Activated T-cell treated with anti-CD3 and anti-CD28 coated beads, Interleukin-2, amount 50 U/mL, for 4 hours (primary cell): ENCODE results near the gene CCDC18. TPM values are rescaled to one million over a fixed set of nuclear protein-coding genes. Genes with fewer than 3 reads are reported as not detected.

Experiments used
- ATAC-seq, 2 donors: fragments of 200-7000 bp; cut with Tn5 transposase; one replicate each; pipeline ENCODE4 v1.10.0; 2021
- DNase-seq: peaks from one replicate; pipeline ENCODE4 v3.0.0-alpha.2; 2020
- H3K27me3 Mint-ChIP-seq: one replicate; pipeline ENCODE4 v1.8.0; 2021; ENCODE audit warnings: low read depth, mixed read lengths
- H3K36me3 Mint-ChIP-seq: one replicate; pipeline ENCODE4 v1.8.0; 2022; ENCODE audit warnings: mixed read lengths; ENCODE audit not compliant: insufficient read depth
- H3K4me1 Mint-ChIP-seq: one replicate; pipeline ENCODE4 v1.8.0; 2021; ENCODE audit warnings: low read depth, mixed read lengths
- H3K4me3 Mint-ChIP-seq: one replicate; pipeline ENCODE4 v1.8.0; 2021; ENCODE audit warnings: mild to moderate bottlenecking, moderate library complexity, mixed read lengths
- H3K9me3 Mint-ChIP-seq: one replicate; pipeline ENCODE4 v1.8.0; 2021; ENCODE audit warnings: mixed read lengths
- total RNA-seq, 3 donors: library from RNA; stranded (reverse); gene quantifications; one replicate each; pipeline ENCODE4 v1.2.1, GENCODE V29; 2021

The CCDC18 gene
- total RNA-seq, 3 donors from 2014 or later: 4.6 to 8.3 (median 8.1) TPM

DNA sequence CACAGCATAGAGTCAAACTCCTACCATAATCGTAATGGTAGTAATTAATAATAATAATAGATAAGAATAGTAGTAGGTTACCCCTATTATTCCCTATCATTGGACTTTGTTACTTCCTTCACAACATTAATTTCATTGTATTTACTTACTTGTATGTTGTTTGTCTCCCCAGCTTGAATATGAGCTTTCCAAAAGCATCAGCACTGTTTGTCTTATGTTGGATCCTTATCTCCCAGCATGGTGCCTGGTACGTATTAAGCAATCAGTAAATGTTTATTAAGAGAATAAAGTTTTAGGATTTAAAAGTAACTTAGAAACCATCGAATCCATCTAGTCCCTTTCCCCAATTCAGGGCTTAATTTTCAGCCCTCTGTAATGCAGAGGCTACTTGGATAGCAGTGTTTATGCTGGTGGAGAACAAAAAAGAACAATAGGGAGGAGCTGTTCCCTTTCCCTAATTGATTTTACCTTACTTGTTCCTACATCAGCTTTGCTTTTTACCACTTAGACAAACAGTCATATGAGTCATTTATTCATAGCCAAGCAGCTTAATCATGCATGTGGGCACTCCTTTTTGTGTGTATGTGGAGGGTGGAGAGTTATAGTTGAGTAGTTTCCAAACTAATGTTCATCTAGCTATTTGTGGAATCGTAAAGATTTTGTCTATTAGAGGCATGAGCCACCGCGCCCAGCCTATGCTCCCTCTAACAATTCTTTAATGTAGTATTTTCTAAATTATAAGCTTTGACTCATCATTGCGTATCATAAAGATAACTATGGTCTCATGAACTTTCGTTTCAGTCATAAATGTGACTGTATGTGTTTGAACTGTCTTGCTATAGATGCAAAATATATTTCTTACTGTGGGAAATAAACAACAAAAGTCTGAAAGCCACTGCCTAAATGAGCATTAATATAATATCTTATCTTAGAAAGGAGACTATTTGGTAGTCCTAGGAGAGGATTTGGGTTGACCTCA, 144.3 kb downstream of the CCDC18 start:
- ATAC-seq (no peak), DNase-seq (no peak)
- Mint-ChIP-seq H3K9me3 (no peaks in the 10 kb centered on the region), H3K27me3 (no peaks in the 10 kb centered on the region), H3K4me1 (no peaks in the 10 kb centered on the region), H3K4me3 (no peak overlapping the region), H3K36me3 (peaks cover 8% of the 10 kb centered on the region)

Other genes starting within 250 kb of the CCDC18 start
- 1 to 10 TPM; 3.6 to 5.3 (median 4.2) TPM for gene DIPK1A, start 219.3 kb upstream of the CCDC18 start, total RNA-seq
- gene MTF2, start 101.4 kb upstream of the CCDC18 start, total RNA-seq: 10 to 100 TPM; 37.4 to 42.7 (median 42.3) TPM
- 10 to 100 TPM; 29.2 to 42.7 (median 35.3) TPM for gene TMED5, start 311 bp upstream of the CCDC18 start, total RNA-seq
- 10 to 100 TPM; 91.9 to 99.5 (median 93.3) TPM for gene DR1, start 165.2 kb downstream of the CCDC18 start, total RNA-seq